ENCODE measurements around the gene SARS2.
"Not testable (repeated sequence)": the region's sequence is repeated elsewhere in the genome, so short reads cannot be mapped to it uniquely, and the experiment has no call there.

SARS2 gene

DNA sequence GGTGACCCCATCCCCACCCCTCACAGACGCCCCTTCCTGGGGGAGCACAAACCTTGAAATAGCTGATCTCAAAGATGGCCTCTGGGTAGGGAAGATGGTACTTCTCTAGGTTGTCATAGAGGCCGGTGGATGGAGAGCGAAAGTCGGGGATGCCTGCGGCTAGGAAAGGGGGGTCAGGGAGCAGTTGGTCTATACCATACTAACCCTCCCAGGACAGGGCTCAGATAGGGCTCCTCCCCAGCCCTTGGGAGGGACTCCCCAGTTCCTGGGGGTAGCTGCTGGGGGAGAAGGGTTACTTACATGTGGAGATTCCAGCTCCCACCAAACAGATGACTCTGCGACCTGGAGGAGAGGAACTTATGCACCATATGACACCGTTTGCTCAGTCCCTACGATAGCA, 40.8 kb downstream of the SARS2 start:
- DNase-seq: no peak

DNA sequence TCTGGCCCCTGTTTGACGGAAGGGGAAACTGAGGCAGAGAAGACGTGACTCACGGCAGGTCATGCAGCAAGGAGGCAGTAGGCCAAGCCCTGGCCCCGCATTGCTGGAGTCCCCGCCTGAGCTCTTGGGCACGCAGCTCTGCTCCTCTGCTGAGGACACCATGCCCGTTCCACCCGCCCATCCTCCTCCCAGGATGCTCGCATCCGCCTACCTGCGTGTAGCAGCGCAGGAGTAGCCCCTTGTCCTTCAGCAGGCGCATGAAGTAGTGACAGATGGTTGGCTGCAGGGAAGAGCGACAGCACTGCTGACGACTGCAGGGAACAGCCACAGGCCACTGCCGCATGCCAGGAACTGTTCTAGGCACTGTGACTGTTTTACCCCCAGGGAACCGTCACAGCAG, 41.7 kb downstream of the SARS2 start:
- no peak for DNase-seq

DNA sequence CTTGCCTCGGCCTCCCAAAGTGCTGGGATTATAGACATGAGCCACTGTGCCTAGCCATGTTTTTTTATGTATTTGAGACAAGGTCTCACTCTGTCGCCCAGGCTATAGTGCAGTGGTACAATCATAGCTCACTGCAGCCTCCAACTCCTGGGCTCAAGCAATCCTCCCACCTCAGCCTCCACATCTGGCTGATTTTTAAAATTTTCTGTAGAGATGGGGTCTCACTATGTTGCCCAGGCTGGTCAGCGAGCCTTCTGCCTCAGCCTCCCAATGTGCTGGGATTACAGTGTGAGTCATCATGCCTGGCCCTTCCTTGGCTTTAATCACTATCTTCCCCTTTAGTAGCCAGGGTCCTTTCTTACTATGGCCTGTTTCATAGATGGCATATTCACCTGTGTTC, 45.9 kb downstream of the SARS2 start:
- not testable (repeated sequence) for DNase-seq

DNA sequence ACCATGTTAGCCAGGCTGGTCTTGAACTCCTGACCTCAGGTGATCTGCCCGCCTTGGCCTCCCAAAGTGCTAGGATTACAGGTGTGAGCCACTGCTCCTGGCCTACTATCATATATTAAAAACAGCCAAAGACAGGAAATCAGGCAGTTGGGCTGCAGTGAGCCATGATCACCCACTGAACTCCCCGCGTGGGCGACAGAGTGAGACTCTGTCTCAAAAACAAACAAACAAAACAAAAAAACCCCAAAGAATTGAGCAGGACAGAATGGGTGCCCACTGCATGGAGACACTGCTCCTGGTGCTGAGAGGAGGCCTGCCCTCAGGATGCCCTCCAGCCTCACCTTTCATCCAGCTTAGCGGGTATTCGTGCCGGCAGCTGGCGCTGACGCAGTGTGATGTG, 47.3 kb downstream of the SARS2 start:
- no peak for DNase-seq

DNA sequence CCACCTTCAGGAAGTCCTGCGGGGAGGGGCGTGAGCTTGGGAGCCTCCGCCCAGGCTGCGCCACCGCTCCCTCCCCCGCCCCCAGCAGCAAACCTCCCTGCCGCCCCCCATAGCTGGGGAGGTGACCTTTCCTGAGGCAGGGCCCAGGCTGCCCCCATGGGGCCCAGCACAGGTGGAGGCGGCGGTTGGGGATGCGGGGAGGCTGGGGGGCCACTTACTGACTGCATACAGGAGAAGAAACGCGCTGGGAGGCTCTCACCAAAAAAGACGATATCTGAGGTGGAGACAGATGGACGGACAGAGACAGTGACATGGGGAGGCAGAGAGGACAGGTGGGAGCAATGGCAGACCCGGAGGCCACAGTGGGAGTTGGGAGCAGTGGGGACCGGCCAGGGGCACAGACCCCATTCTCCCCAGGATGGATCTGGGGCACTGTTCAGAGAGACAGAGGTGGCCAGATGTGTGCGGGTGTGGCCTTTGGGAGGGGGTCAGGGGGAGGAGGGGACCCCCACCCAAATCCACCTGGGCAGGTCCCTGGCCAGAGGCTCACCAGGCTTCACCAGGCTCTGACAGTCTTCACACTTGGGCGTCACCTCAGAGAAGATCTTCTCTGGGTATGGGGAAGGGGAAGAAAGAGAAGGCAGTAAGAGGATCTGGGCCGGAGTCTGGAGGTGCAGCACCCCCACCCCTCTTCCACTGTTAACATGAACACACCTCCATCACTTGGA, 49.5 kb downstream of the SARS2 start:
- no peak for DNase-seq

DNA sequence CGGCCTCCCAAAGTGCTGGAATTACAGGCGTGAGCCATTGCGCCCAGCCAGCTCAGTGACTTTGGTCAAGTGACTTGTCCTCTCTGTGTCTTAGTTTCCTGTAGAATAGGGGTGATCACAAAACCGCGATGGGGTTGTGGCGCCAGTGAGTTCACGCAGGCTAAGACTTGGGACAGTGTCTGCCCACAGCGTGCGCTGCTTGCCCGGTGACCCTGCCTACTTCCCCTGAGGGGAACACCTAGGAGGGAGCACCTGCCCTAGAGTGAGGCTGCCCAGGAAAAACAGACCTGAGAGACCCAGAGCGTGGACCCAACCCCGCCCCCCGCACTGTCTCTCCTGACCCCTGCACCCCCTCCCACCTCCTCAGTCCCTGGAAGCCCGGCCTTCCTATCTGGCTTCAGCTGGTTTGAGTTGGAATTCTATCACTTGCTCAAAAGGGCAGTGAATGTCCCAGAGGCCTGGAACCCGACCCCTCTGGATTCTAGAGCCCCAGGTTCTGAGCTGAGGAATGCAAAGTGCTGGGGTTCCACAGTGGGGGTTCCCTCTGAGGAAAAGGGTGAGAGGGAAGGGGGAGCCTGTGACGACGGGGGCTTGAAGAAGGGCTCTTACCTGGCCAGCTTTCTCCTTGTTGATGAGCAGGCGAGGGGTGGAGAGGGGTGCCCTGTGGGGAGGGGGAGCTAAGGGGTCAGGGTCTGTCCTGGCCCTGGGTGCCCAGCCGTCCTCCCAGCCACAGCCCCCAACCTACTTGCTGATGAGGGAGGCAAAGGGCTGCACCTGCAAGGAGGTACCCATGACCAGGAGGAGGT, 50.3 kb downstream of the SARS2 start:
- DNase-seq: no peak

DNA sequence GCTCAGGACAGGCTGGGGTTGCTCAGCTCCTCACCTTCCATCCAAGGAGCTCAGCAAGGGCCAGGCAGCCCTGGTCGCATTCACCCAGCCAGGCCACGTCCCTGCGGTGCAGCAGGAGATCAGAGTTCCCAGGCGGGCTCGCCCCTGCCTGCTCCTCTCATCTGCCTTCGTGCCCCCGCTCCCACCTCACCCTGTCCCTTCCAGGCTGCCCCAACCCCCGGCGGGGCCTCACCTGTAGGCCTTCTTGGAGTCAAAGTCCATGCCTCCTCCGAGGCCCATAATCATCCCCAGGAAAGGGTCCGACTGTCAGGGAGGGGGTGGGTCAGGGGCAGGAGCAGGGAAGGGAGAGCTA, 51.2 kb downstream of the SARS2 start:
- no peak for DNase-seq

DNA sequence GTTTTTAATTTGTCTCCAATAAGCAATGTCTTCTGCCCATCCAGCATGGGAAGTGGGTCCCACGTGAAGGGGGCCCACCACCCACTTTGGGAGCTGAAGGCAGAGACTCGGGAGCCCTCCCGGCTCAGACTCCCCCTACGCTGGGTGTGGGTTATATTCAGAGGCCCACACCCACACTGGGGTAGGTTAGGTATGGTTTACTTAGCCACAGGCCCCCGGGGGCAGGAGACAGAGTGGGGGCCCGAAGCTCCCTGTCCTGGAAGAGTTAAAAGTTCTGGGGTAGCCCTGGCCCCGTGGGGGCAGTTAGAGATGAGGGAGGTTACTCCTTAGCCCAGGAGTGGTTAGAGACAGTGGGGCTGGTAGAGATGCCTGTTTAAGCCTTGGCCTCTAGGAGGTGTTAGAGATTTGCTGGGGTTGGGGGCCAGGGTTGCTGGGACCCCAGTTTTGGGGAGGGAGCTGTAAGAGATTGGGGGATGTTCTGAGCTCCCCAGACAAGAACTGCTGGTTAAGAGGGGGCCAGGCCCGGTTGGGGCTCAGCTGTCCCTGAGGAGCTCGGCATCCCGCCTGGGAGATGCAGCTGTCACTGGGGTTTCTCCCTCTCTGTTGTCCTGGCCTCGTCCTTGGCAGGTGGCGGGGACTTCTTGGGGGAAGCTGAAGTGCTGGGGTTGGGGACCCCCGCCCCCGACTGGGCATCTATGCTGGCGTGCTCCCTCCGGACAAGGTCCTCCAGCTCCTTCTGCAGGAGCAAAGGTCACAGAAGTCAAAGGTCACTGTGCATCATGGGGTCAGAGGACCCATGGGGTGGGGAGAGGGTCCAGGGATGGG, 51.8 kb downstream of the SARS2 start:
- no peak for DNase-seq

DNA sequence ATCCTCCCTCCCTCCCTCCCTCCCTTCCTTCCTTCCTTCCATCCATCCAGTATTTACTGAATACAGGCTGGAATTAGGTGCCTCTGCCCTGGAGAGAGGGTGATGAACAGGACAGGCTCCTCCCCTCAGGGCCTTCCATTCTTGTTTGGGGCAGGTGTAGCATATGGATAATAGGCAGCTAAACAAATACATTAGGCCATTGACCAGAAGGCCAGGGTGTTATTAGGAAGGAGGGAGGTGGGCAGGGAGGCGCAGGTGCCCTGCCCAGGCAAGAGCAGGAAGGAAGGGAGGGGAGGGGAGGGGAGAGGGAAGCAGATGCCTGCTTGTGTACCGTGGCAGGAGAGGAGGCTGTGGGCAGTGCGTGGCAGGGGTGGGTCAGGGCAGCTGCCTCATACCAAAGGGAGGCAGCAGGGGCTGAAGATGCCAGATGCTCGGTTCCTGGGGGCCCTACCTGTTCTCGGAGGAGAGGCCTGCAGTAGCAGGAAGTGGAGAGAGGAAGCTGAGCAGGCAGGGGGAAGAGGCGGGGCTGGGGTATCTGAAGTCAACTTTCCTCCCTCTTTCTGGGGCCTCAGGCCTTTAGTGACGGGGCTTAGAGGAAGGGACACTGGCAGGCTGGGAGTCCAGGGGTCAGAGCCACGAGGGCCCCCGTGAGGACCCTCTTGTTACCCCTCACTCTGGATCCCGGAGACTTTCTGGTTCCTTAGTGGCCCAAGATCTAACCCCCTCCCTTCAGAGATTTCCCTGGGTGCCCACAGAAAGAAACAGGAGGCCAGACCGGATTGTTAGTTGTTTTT, 52.6 kb downstream of the SARS2 start, which contains the start of gene RINL:
Gene RINL, minus strand, starts transcription at position 495 of the 794 bp plus-strand sequence. CDS start 1,533 bp downstream, outside the sequence.
- peak; percentile 47 to 54 for DNase-seq

DNA sequence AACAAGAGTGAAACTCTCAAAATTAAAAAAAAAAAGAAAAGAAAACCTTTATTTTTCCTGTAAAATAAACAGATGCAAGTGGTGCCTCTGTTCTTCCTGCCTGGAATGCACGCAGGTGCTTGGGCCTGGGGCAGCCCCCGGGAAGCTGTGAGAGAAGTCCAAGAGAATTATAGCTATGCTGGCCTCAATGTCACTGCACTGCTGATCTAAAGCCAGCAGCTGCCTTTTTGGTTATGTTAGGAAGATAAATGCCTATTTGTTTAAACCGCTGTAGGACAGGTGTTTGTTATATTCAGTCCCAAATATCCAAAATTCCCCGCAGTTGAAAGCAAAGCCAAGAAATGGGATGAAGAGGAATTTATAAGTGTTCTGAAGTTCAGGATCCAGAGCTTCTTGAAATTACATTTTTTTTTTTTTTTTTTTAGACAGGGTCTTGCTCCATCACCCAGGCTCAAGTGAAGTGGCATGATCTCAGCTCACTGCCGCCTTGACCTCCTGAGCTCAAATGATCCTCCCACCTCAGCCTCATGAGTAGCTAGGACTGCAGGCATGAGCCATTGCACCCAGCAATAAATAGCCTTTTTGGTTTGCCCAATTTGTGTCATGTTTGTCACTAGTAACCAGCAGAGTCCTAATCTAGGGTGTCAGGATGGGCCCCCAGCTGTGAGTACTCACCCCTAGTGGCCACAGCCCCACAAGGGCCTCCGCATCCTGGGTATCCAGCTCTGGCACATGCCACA, 54.7 kb downstream of the SARS2 start:
- DNase-seq: no peak

DNA sequence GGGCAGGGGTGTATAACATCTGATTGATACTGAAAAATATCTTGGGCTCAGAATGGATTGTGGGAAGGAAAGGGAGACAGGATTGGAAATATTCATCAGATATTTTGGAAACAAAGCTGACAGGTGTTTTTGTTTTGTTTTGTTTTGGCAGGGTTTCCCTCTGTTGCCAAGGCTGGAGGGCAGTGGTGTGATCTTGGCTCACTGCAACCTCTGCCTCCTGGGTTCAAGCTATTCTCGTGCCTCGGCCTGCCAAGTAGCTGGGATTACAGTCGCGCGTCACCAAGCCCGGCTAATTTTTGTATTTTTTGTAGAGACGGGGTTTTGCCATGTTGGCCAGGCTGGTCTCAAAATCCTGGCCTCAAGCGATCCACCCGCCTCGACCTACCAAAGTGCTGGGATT, 57.2 kb downstream of the SARS2 start:
- not testable (repeated sequence) for DNase-seq

DNA sequence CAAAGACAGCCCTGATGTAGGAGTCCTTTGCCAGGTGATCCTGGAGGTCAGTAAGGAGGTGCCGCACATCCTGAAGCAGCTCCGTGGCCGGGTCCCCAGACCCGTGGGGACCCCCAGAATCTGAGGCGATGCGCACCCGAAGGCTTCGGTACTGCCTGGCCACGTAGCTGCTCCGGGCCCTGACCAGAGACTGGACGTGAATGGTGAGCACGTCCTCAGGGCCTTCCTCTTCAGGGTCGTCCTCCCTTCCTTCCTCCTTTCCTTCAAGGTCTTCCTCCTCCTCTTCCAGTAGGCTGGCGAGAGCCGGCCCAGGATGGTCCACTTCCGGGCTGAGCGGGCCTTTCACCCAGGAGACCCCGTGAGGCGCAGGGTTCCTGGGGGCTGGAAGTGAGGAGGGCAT, 60.0 kb downstream of the SARS2 start:
- no peak for DNase-seq

DNA sequence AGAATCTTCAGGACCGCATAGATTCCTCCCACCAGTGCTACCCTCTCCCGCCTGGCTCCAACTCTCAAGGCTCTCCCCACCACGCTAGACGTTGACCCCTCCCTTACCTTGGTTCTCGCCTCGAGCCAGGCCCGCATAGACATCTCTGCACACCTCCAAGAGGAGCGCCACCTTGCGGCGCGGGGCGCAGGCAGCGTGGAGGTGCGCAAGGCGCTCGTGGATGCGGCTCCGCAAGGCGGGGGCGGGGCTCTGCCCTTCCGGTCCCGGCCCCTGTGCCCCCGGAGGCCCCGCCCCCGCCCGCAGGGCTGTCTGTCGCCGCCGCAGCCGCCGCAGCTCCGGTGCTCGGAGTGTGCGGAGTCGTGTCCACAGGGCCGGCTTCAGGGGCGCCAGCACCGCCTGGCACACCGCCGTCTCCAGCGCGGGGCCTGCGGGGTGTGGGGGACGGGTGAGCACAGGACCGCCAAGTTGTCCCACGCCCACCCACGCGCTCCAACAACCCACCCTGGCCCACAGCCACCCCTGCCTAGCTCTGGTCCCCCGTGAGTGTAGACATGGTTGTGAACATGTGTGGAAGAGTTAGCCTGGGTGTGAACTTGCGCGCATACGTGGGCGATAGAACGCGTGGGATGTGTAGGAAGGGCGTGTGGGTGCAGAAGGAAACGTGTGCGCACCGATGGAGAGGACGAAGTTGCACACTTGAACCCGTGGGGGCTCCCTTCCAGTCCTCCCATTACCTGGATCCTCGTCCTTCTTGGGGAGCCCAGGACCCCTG, 60.5 kb downstream of the SARS2 start:
- DNase-seq: peak; percentile 89 to 91

DNA sequence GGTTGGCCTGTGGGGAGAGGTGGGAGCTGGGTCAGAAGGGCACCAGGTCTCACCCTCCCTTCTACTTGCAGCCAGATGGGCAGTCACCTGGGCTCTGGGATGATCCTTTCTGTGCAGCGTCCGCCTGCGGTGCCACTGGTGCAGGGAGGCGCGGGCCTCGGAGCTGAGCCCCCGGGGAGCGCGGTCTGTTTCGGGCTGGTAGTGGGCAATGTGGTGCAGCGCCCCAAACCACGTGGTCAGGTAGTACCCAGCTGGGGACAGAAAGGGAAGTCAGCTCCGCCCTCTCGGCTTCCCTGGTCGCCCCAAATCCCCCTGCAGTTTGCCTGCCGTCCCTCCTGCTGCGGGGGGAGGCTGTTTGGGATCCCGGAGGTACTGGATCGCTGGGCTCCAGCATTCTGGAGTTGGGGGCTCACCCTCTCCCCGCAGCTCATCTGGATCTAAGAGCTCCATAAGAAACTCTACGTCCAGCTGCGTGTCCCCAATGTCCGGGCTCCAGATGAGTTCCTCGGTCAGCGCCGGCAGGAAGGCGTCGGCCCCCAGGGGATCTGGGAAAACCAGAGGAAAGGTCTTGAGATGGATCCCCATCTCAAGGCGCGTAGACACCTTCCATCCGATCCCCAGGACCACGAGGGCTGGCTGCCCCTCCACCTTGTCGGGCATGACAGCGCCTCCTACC, 61.3 kb downstream of the SARS2 start:
- no peak for DNase-seq

DNA sequence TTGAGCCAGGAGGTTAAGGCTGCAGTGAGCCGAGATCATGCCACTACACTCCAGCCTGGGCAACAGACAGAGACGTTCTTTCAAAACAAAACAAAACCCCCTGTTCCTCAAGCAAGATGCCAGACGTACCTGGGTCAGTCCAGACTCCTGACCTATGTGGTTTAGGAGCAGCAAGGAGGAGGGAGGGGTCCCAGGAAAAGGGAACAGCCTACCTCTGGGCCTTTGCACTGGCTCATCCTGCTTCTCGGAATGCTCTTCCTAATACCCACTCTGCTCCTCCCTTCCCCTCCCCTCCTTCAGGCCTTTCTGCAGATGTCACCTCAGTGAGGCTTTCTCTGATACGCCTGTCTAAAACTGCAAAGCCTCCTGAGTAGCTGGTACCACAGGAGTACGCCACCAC, 62.0 kb downstream of the SARS2 start:
- DNase-seq: no peak

DNA sequence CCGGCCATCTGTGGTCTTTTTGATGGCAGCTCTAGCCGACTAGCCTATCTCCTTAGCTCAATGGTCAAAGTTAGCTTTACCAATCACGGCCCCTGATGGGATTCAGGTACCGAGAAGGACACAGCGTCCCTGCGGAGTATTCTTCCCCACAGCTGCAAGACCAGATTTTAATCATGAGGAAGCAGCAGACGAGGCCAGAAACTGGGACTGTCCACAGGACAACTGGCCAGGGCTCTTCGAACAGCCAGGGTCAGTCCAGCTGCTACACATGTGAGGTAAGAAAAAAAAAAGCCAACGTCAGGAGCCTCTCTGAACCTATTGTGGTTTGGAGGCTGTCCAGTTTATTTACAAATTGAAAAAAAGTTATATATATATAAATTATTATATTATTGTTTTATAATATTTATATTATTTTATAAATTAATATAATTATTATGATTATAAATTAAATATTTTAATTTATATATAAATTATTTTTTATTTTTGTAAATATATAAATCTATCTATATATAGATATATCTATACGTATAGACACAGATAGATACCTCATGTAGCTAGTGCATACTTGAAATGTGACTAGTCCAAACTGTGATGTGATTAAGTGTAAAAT, 63.3 kb downstream of the SARS2 start:
- DNase-seq: no peak
